Esophagus squamous epithelium (tissue), 4 donors: ENCODE results near the gene CEMIP.

Experiments used
- POLR2A ChIP-seq, 4 donors: fragments of 450-650 bp; IDR thresholded peaks; one replicate each; pipeline ENCODE4 v1.6.1; 2017; ENCODE audit warnings: antibody characterized with exemption in 4 of 4, mild to moderate bottlenecking in 4 of 4, moderate library complexity in 3 of 4
- TF ChIP-seq, protein P1 (sequence below), 6 experiments: fragments of 450-650 bp in 4 of 6; fragments of 200-600 bp in 2 of 6; sonication (generic) in 2 of 6; IDR thresholded peaks; one replicate each; pipeline ENCODE4 v1.5.1; 2016 to 2019; ENCODE audit warnings: antibody characterized with exemption in 6 of 6, mild to moderate bottlenecking in 4 of 6, moderate library complexity in 4 of 6

GRCh38 chr15:80832686-80833085, 53.5 kb downstream of the CEMIP start:
- TF ChIP-seq, protein P1, sequence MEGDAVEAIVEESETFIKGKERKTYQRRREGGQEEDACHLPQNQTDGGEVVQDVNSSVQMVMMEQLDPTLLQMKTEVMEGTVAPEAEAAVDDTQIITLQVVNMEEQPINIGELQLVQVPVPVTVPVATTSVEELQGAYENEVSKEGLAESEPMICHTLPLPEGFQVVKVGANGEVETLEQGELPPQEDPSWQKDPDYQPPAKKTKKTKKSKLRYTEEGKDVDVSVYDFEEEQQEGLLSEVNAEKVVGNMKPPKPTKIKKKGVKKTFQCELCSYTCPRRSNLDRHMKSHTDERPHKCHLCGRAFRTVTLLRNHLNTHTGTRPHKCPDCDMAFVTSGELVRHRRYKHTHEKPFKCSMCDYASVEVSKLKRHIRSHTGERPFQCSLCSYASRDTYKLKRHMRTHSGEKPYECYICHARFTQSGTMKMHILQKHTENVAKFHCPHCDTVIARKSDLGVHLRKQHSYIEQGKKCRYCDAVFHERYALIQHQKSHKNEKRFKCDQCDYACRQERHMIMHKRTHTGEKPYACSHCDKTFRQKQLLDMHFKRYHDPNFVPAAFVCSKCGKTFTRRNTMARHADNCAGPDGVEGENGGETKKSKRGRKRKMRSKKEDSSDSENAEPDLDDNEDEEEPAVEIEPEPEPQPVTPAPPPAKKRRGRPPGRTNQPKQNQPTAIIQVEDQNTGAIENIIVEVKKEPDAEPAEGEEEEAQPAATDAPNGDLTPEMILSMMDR (IDR thresholded peaks at IDR 0.05), result no peak
- no peak for TF ChIP-seq POLR2A (IDR thresholded peaks at IDR 0.05)
